Transverse colon (tissue), 4 donors: ENCODE data around the gene LAMC1. TPM values are rescaled to one million over a fixed set of nuclear protein-coding genes. Genes with fewer than 3 reads are reported as not detected.

Experiments
- DNase-seq: peaks from one replicate; pipeline ENCODE4 v3.0.0-alpha.2; 2019
- H3K27ac ChIP-seq, 4 donors: fragments of 200-600 bp; sonication (generic); 2 replicates each; pipeline ENCODE4 v1.5.1; 2016 to 2018; ENCODE audit warnings: inconsistent platforms in 4 of 4
- H3K27me3 ChIP-seq: fragments of 200-600 bp; sonication (generic); 2 replicates; pipeline ENCODE4 v1.5.1; 2017; ENCODE audit warnings: inconsistent platforms
- H3K36me3 ChIP-seq, 4 donors: fragments of 200-600 bp; sonication (generic); 2 replicates each; pipeline ENCODE4 v1.5.1; 2017 to 2019; ENCODE audit warnings: inconsistent platforms in 4 of 4
- H3K4me1 ChIP-seq, 4 donors: fragments of 200-600 bp; sonication (generic); 2 replicates each; pipeline ENCODE4 v1.5.1; 2017 to 2020; ENCODE audit warnings: inconsistent platforms in 4 of 4
- H3K4me3 ChIP-seq, 4 donors: fragments of 200-600 bp; sonication (generic); 1 replicate in 1 of 4; 2 replicates in 3 of 4; pipeline versions ENCODE4 v1.5.1 to v1.6.1; 2017 to 2019; ENCODE audit warnings: inconsistent platforms in 4 of 4
- H3K9me3 ChIP-seq, 2 donors: fragments of 200-600 bp; sonication (generic); 2 replicates each; pipeline ENCODE4 v1.5.1; 2017 to 2019; ENCODE audit warnings: inconsistent platforms in 2 of 2
- EP300 ChIP-seq: sonication (generic); formaldehyde crosslinking; IDR thresholded peaks from one replicate; pipeline ENCODE4 v1.6.1; 2017; ENCODE audit warnings: antibody characterized with exemption, low read depth
- POLR2A ChIP-seq: fragments of 450-650 bp; IDR thresholded peaks from one replicate; pipeline ENCODE4 v1.6.1; 2016; ENCODE audit warnings: antibody characterized with exemption, mild to moderate bottlenecking, moderate library complexity
- POLR2AphosphoS5 ChIP-seq, 3 donors: sonication (generic); formaldehyde crosslinking; IDR thresholded peaks; one replicate each; pipeline ENCODE4 v1.6.1; 2016; ENCODE audit warnings: antibody characterized with exemption in 3 of 3
- WGBS, 2 donors: methylation state at CpG; one replicate each; pipeline ENCODE4 v1.1.5; 2018; ENCODE audit warnings: low coverage in 1 of 2; 5-methylcytosine and 5-hydroxymethylcytosine counted together
- in situ Hi-C, 4 donors: fragments of 200-750 bp; cut with MboI; loops; one replicate each; pipeline versions ENCODE4 v1.15.0 to v1.15.1; 2017; ENCODE audit warnings: low sequenced_read_pairs in 3 of 4, low pct_ligation_motif_present in 1 of 4, low pct_unique_long_range_greater_than_20kb in 1 of 4
- intact Hi-C: fragments of 100-400 bp; cut with DNase I; formaldehyde crosslinking; loops from one replicate; pipeline ENCODE4 v1.15.1; 2023; ENCODE audit warnings: low total_unique reads
- small RNA-seq, 4 donors: library from RNA; depleted of rRNA; stranded (forward); fragments of <200 nt; gene quantifications; one replicate each; pipeline ENCODE3, GENCODE V24; 2016
- total RNA-seq, 4 donors: library from RNA; depleted of rRNA; stranded (reverse); fragments of >200 nt; gene quantifications; one replicate each; pipeline ENCODE4 v1.1.0, GENCODE V29; 2016
- TF ChIP-seq, protein P1 (sequence below), 5 experiments: fragments of 200-600 bp in 3 of 5; fragments of 450-650 bp in 2 of 5; sonication (generic) in 3 of 5; IDR thresholded peaks; 1 replicate in 2 of 5; 2 replicates in 3 of 5; pipeline ENCODE4 v1.5.1; 2016 to 2017; ENCODE audit warnings: antibody characterized with exemption in 5 of 5, inconsistent platforms in 3 of 5, mild to moderate bottlenecking in 2 of 5, moderate library complexity in 1 of 5

The LAMC1 gene
- total RNA-seq, 4 donors from 2014 or later: 77.7 to 633 (median 138) TPM

DNA sequence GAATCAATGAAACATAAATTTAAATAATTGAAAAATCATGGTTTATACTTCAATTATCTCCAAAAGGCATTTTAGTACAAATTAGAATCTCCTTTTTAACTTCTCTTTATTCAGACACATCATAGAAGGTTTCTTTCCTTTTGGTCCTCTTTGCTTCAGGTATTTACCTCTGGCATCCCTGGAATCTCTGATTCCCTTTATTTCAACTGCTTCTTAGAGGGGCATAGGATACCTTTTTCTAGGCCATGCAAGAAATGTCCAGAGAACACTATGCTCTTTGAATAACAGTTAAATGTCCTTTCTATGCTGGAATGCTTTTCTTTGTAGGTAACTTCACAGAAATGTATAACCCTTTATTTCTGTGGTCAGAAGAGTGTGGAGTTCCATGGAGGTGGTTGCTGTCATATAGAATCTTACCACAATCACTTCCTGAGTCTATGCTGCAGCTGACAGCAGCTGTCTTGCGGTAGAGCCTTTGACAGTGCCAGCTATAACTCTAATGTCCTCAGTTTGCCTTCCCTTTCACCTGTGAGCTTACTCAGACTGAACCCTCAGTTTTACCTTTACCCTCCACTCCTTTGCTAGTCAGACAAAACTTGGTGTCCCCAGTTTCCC, 171.4 kb downstream of the LAMC1 start:
- H3K27me3 ChIP-seq: no peaks in the 10 kb centered on the region
- in situ Hi-C loops: no loop called here
- H3K4me1 ChIP-seq: peaks cover 0 to 14% (median 7%) of the 10 kb centered on the region in 4 donors
- TF ChIP-seq POLR2A (no peak), EP300 (no peak), POLR2AphosphoS5 (IDR thresholded peaks at IDR 0.05) (no peak)
- TF ChIP-seq, protein P1, sequence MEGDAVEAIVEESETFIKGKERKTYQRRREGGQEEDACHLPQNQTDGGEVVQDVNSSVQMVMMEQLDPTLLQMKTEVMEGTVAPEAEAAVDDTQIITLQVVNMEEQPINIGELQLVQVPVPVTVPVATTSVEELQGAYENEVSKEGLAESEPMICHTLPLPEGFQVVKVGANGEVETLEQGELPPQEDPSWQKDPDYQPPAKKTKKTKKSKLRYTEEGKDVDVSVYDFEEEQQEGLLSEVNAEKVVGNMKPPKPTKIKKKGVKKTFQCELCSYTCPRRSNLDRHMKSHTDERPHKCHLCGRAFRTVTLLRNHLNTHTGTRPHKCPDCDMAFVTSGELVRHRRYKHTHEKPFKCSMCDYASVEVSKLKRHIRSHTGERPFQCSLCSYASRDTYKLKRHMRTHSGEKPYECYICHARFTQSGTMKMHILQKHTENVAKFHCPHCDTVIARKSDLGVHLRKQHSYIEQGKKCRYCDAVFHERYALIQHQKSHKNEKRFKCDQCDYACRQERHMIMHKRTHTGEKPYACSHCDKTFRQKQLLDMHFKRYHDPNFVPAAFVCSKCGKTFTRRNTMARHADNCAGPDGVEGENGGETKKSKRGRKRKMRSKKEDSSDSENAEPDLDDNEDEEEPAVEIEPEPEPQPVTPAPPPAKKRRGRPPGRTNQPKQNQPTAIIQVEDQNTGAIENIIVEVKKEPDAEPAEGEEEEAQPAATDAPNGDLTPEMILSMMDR (IDR thresholded peaks at IDR 0.05): no peak
- H3K9me3 ChIP-seq: no peaks in the 10 kb centered on the region
- intact Hi-C loops: no loop called here
- H3K4me3 ChIP-seq: no peak overlapping the region
- H3K27ac ChIP-seq: peak overlapping the region in 3 of 4 donors; percentile 30 to 65 (median 31)
- WGBS, 2 donors: 67% methylated on average over 1 of the region's 1 CpG; no CpG with 5 or more reads in 1 of the 2 donors
- no peak for DNase-seq
- H3K36me3 ChIP-seq: no peaks in the 10 kb centered on the region

DNA sequence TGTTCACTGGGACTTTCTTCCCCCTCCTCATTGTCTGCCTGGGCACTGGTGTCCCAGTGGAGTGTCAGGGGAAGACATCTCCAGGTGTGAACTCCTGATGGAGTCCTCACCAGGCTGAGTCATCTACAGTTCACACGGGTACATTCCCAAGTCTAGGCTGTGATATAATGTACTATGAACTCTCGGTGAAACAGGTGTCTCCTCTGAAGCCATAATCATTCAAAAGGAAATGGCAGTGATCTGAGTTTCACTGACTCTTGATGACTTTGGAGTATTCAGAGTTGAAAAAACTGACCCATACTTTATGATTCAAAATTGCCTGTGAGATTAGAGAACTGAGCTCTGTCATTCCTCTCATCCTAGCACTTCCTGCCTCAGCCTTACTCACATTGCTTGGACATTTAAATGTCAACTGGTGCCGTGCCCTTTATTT, 171.9 kb downstream of the LAMC1 start:
- Histone ChIP-seq H3K4me3 (no peak overlapping the region), H3K36me3 (no peaks in the 10 kb centered on the region), H3K4me1 (peaks cover 0 to 14% (median 7%) of the 10 kb centered on the region in 4 donors), H3K27ac (peak overlapping the region in 3 of 4 donors; percentile 31 to 65 (median 31)), H3K9me3 (no peaks in the 10 kb centered on the region), H3K27me3 (no peaks in the 10 kb centered on the region)
- TF ChIP-seq POLR2AphosphoS5 (IDR thresholded peaks at IDR 0.05): peak in 2 of 3 donors; percentile 29 to 73
- TF ChIP-seq, protein P1 (IDR thresholded peaks at IDR 0.05): peak in 2 of 5 experiments; percentile 35
- no peak for TF ChIP-seq POLR2A
- no peak for TF ChIP-seq EP300
- in situ Hi-C loops (no loop called here), intact Hi-C loops (no loop called here)
- WGBS, 2 donors: 14 to 23% methylated on average over 1 to 3 of the region's 3 CpGs
- peak; percentile 25 for DNase-seq

Small RNA genes lying within 50 kb of the gene (small RNA-seq; reads per million reads assigned to genes)
- 0 reads per million in 4 donors for gene RNU6-41P

Other genes starting within 250 kb of the LAMC1 start
- gene NPL, start 233.6 kb upstream of the LAMC1 start, total RNA-seq: 10 to 100 TPM in 2 of 4 donors, 1 to 10 TPM in 1, not detected in 1; 9.6 to 94.5 (median 11.4) TPM
- 10 to 100 TPM; 29.5 to 84.0 (median 65.8) TPM for gene DHX9, start 184.1 kb upstream of the LAMC1 start, total RNA-seq
- not detected for gene SHCBP1L, start 70.3 kb upstream of the LAMC1 start, total RNA-seq
- gene LAMC2, start 162.8 kb downstream of the LAMC1 start, total RNA-seq: 10 to 100 TPM in 2 of 4 donors, 1 to 10 TPM in 2; 9.7 to 25.9 (median 16.1) TPM